ENCODE data around the gene CAMK1D.
"Not testable (repeated sequence)": the region's sequence is repeated elsewhere in the genome, so short reads cannot be mapped to it uniquely, and the experiment has no call there.

CAMK1D gene

GRCh38 chr10:12341526-12341925, 7.8 kb upstream of the CAMK1D start:
- no peak for DNase-seq

- DNase-seq: no peak
These were observed 4.8 kb upstream of the CAMK1D start for GRCh38 chr10:12344375-12345110.

DNA sequence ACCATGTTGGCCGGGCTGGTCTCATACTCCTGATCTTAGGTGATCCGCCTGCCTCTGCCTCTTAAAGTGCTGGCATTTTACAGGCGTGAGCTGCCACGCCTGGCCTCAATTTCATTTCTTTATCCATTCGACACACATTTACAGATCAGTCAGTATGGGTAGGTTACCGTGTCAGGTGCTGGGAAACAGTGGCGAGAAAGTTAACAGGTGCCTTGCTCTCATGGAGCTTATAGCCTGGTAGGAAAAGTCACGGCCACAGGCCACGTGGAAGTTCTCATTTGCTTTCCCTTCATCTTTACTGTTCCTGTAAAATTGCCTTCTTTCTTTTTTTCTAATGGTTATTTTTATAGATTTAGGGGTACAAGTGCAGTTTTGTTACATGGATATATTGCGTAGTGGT, 2.6 kb upstream of the CAMK1D start:
- no peak for DNase-seq

GRCh38 chr10:12348294-12348869, 965 bp upstream of the CAMK1D start:
- DNase-seq: no peak

GRCh38 chr10:12349629-12350166, 351 bp downstream of the CAMK1D start:
- DNase-seq: no peak

DNA sequence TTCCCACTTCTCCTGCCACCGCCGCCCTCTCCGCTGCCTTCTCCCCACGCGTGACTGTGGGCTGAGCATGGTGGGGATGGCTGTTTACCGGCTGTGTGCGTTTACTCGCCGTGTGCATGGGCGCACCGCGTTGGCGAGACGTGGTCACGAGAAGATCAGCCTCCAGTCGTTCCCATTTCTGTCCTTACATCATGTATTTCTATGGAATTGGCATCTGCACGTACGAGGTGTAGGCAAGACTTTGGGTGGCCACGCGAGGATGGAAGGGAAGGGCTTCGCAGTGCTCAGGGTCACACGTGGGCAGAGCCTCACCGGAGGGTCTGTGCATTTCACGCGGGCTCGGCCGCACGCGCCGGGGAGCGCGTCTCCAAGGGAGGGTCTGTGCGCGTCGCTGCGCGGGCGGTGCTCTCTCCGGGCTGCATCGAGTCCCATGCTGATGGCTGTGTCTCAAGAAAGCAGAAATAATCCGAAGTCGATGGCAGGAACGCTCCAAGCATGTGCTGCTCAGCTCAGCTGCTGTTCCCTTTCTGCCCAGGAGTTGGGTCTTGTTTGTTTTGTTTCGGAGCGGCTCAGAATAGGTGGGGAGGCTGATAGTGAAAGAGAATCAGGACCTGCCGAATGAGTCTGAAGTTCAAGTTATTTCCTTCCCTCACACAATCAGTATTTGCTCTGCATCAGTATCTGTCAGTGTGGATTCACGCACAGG, 973 bp downstream of the CAMK1D start:
- peak; percentile 59 for DNase-seq

GRCh38 chr10:12350925-12351324, 1.6 kb downstream of the CAMK1D start:
- DNase-seq: no peak

- no peak for DNase-seq
These were observed 2.1 kb downstream of the CAMK1D start for GRCh38 chr10:12351447-12351846.

- no peak for DNase-seq
These were observed 2.5 kb downstream of the CAMK1D start for GRCh38 chr10:12351889-12352288.

DNA sequence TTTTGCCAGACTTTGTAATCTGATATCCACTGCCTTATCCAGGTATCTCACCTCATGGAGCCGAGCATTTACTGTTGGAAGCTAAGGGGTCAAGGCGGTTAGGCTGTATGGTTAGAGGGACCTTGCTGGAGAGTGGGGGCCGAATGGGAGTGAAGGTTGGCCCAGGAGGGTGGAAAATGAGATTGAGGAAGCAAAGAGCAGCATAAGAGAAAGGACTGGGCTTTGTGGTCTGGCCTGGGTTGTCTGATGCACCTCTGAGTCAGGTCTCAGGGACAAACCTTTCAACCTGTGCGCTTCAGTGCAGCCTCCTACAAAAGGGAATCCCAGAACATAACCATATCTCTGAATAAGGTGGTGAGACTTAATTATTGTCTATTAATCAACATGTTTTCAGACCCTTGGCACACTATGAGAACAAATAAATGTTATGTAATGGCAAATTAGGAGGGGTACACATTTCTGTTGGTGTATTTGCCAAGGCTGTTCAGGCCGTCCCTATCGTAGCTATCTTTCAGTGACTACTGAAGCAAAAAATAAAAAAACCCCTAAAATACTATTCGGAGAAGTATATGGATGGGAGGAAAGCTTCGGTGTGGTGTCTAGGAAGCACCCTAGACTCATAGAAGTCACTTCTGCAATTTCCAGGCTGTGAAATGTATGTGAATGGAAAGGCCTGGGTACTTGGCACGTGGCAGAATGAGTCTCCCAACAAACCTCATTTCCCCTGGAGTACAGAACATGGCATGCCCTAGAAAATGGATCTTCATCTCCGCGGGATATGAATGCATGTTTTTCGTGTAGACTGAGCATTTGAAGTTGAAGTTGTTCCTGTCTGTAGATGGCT, 4.3 kb downstream of the CAMK1D start:
- DNase-seq: no peak

DNA sequence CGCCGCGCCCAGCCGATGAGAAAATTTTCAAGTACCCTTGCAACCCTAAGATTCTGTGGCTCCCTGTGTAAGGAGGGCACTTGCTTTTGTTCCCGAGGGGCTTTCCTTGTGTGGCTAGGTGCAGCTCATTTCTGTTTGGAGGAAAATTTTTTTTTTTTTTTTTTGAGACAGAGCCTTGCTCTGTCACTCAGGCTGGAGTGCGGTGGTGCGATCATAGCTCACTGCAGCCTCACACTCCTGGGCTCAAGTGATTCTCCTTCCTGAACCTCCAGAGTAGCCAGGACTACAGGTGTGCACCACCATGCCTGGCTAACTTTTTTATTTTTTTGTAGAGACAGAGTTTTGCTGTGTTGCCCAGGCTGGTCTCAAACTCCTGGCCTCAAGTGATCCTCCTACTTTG, 5.3 kb downstream of the CAMK1D start:
- not testable (repeated sequence) for DNase-seq

DNA sequence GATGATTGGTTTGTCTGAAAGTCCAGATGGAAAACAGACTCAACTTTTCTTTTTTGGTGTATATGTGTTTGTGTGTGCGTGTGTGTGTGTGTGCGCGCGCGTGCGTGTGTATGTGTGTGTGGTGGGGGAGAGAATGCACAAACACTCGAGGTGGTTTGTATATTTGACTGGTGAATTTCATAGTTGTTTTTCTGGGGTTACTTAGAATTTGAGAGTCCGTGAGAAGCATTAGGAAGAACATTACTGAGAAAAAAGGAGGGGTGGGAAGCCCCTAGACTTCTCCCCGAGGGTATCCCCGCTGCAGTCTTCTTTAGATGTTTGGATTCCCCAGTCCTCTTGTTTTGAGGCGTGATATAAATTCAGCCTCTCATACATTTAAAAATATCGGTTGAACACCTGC, 6.0 kb downstream of the CAMK1D start:
- no peak for DNase-seq

GRCh38 chr10:12357525-12358151, 8.3 kb downstream of the CAMK1D start:
- no peak for DNase-seq

- peak; percentile 26 for DNase-seq
These were observed 9.7 kb downstream of the CAMK1D start for GRCh38 chr10:12358863-12359564.

- DNase-seq: no peak
These were observed 11.1 kb downstream of the CAMK1D start for GRCh38 chr10:12360461-12360860.

GRCh38 chr10:12361115-12361514, 11.8 kb downstream of the CAMK1D start:
- not testable (repeated sequence) for DNase-seq

DNA sequence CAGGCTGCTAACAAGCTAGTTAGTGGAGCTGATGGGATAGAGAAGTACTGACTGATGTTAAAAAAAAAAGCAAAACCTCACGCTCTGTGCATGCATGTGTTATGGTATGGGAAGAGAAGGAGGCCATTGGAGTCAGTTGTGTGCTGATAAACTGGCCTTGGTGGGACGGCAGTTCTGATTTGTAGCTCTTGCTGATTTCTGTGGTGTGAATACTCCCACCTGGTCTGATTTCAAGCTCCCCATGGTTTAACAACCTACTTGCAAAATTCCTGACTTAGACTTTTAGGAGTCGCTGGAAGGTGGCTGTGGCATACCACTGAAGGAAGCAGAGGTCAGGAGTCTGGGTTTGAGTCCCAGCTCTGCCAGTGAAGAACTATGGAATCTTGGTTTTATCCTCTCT, 15.2 kb downstream of the CAMK1D start:
- DNase-seq: no peak

- no peak for DNase-seq
These were observed 17.9 kb downstream of the CAMK1D start for GRCh38 chr10:12367272-12367671.

- DNase-seq: no peak
These were observed 20.6 kb downstream of the CAMK1D start for GRCh38 chr10:12369982-12370381.

DNA sequence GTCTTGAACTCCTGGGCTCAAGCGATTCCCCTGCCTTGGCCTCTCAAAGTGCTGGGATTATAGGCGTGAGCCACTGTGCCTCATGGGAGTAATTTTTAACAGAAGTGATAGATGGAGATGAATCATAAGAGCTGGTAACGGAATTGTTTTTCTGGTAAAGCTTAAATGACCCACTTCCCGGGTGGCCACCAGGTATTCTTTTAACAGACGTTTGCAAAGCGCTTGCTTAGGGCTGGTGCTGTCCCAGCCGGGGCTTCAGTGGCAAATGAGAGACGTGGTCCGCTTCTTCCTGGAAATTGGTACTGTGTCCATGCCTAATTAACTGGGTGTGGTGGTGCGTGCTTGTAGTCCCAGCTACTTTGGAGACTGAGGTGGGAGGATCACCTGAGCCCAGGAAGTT, 23.5 kb downstream of the CAMK1D start:
- DNase-seq: no peak

- DNase-seq: no peak
These were observed 25.7 kb downstream of the CAMK1D start for GRCh38 chr10:12375076-12375504.

- DNase-seq: no peak
These were observed 26.9 kb downstream of the CAMK1D start for GRCh38 chr10:12376211-12376610.

Measured in activated CD4-positive, alpha-beta T cell treated with anti-CD3 and anti-CD28 coated beads, Interleukin-10, Interleukin-2, amounts not matched to agents 100 ng/mL and 50 ng/mL, durations not matched to agents 16 hours and 8 hours (primary cell).